Measurements from ENCODE around the gene ZFR2.

The ZFR2 gene

GRCh38 chr19:3834349-3835054, 34.3 kb downstream of the ZFR2 start:
- H3K4me3 ChIP-seq (ENCODE audit: control insufficient read depth, low read depth, low read length): no peak overlapping the region
- DNase-seq (ENCODE audit: low read depth): no peak
- no peak for TF ChIP-seq CTCF (IDR thresholded peaks at IDR 0.05; ENCODE audit: control insufficient read depth, insufficient read depth, low read depth, low read length, missing control alignments)

- H3K4me3 ChIP-seq (ENCODE audit: control insufficient read depth, low read depth, low read length): no peak overlapping the region
- TF ChIP-seq CTCF (IDR thresholded peaks at IDR 0.05; ENCODE audit: control insufficient read depth, insufficient read depth, low read depth, low read length, missing control alignments): no peak
- no peak for DNase-seq (ENCODE audit: low read depth)
Measured at GRCh38 chr19:3833578-3834348, 35.1 kb downstream of the ZFR2 start.

GRCh38 chr19:3832001-3832400, 36.8 kb downstream of the ZFR2 start:
- H3K4me3 ChIP-seq (ENCODE audit: control insufficient read depth, low read depth, low read length): no peak overlapping the region
- DNase-seq (ENCODE audit: low read depth): no peak
- no peak for TF ChIP-seq CTCF (IDR thresholded peaks at IDR 0.05; ENCODE audit: control insufficient read depth, insufficient read depth, low read depth, low read length, missing control alignments)

GRCh38 chr19:3831601-3832000, 37.2 kb downstream of the ZFR2 start:
- no peak for DNase-seq (ENCODE audit: low read depth)
- H3K4me3 ChIP-seq (ENCODE audit: control insufficient read depth, low read depth, low read length): no peak overlapping the region
- no peak for TF ChIP-seq CTCF (IDR thresholded peaks at IDR 0.05; ENCODE audit: control insufficient read depth, insufficient read depth, low read depth, low read length, missing control alignments)

- TF ChIP-seq CTCF (IDR thresholded peaks at IDR 0.05; ENCODE audit: control insufficient read depth, insufficient read depth, low read depth, low read length, missing control alignments): no peak
- H3K4me3 ChIP-seq (ENCODE audit: control insufficient read depth, low read depth, low read length): no peak overlapping the region
- DNase-seq (ENCODE audit: low read depth): no peak
Measured at GRCh38 chr19:3830621-3831589, 37.9 kb downstream of the ZFR2 start.

GRCh38 chr19:3827306-3827705, 41.5 kb downstream of the ZFR2 start:
- DNase-seq (ENCODE audit: low read depth): no peak
- H3K4me3 ChIP-seq (ENCODE audit: control insufficient read depth, low read depth, low read length): no peak overlapping the region
- TF ChIP-seq CTCF (IDR thresholded peaks at IDR 0.05; ENCODE audit: control insufficient read depth, insufficient read depth, low read depth, low read length, missing control alignments): no peak

All from AG09309 (cell line).